SK-N-SH (cell line): ENCODE data around the gene LARP1. TPM values are rescaled to one million over a fixed set of nuclear protein-coding genes. Genes with fewer than 3 reads are reported as not detected.

ENCODE experiments used
- CTCF ChIA-PET: fragments of 300-600, 350-600 bp; formaldehyde crosslinking; extraction: SDS; loops from one replicate; lab custom pipeline; 2021; lab: Yijun Ruan, JAX
- POLR2A ChIA-PET: fragments of 350-600 bp; sonication (Branson Sonifier 250); formaldehyde crosslinking; extraction: SDS; loops from one replicate; lab custom pipeline; 2020; ENCODE audit warnings: antibody characterized with exemption, inconsistent platforms; lab: Yijun Ruan, JAX
- DNase-seq: peaks from one replicate; pipeline ENCODE4 v3.0.0; 2012
- H2AFZ ChIP-seq: fragments of 200-600 bp; sonication (generic); 2 replicates; pipeline ENCODE4 v1.8.1; 2016; ENCODE audit warnings: antibody characterized with exemption, mild to moderate bottlenecking, low read depth
- H3F3A ChIP-seq: fragments of 200-600 bp; sonication (generic); replicated peaks from 2 replicates; pipeline ENCODE3; 2016; ENCODE audit warnings: antibody characterized with exemption, mild to moderate bottlenecking; ENCODE audit not compliant: insufficient read depth
- H3K27ac ChIP-seq, 2 experiments: fragments of 200-500 bp in 1 of 2; fragments of 200-600 bp in 1 of 2; sonication (Bioruptor generic) in 1 of 2; sonication (generic), shearing (Covaris generic) in 1 of 2; 2 replicates each; pipeline versions ENCODE4 v1.5.1 to v1.6.1; 2014 to 2016; ENCODE audit warnings: low read depth in 2 of 2, inconsistent platforms in 1 of 2, low read length in 1 of 2, mild to moderate bottlenecking in 1 of 2, mixed read lengths in 1 of 2
- H3K27me3 ChIP-seq: fragments of 200-600 bp; sonication (generic), shearing (Covaris generic); 2 replicates; pipeline ENCODE4 v1.6.1; 2016; ENCODE audit warnings: mixed run types; ENCODE audit not compliant: insufficient read depth
- H3K36me3 ChIP-seq, 2 experiments: fragments of 200-500 bp in 1 of 2; fragments of 200-600 bp in 1 of 2; sonication (Bioruptor generic) in 1 of 2; sonication (generic) in 1 of 2; replicated peaks in 1 of 2; 2 replicates each; pipeline versions ENCODE3 to v1.5.1; 2014 to 2016; ENCODE audit warnings: low read length in 1 of 2, mild to moderate bottlenecking in 1 of 2; ENCODE audit not compliant: insufficient read depth in 2 of 2, control insufficient read depth in 1 of 2
- H3K4me1 ChIP-seq, 2 experiments: fragments of 200-500 bp in 1 of 2; fragments of 200-600 bp in 1 of 2; sonication (Bioruptor generic) in 1 of 2; sonication (generic), shearing (Covaris generic) in 1 of 2; 2 replicates each; pipeline versions ENCODE4 v1.5.1 to v1.6.1; 2014 to 2016; ENCODE audit warnings: low read depth in 1 of 2, low read length in 1 of 2, mixed run types in 1 of 2; ENCODE audit not compliant: insufficient read depth in 2 of 2, control insufficient read depth in 1 of 2
- H3K4me2 ChIP-seq: fragments of 200-600 bp; sonication (generic), shearing (Covaris generic); 2 replicates; pipeline ENCODE4 v1.6.1; 2017; ENCODE audit warnings: mixed run types
- H3K4me3 ChIP-seq, 2 experiments: fragments of 200-500 bp in 1 of 2; fragments of 200-600 bp in 1 of 2; sonication (Bioruptor generic) in 1 of 2; sonication (generic), shearing (Covaris generic) in 1 of 2; 2 replicates each; pipeline versions ENCODE4 v1.5.1 to v1.8.1; 2014 to 2016; ENCODE audit warnings: low read depth in 2 of 2, inconsistent platforms in 1 of 2, low read length in 1 of 2, mild to moderate bottlenecking in 1 of 2, mixed read lengths in 1 of 2, moderate library complexity in 1 of 2
- H3K79me2 ChIP-seq: fragments of 200-600 bp; sonication (generic); 2 replicates; pipeline ENCODE4 v1.8.1; 2017; ENCODE audit warnings: mild to moderate bottlenecking; ENCODE audit not compliant: insufficient read depth
- H3K9ac ChIP-seq: fragments of 200-600 bp; sonication (generic); 2 replicates; pipeline ENCODE4 v1.6.1; 2017; ENCODE audit warnings: mixed run types
- H3K9me2 ChIP-seq: fragments of 200-600 bp; sonication (generic); 2 replicates; pipeline ENCODE4 v1.6.1; 2017; ENCODE audit warnings: mixed run types
- H3K9me3 ChIP-seq: fragments of 200-600 bp; sonication (generic); 2 replicates; pipeline ENCODE4 v1.6.1; 2017; ENCODE audit warnings: mixed run types, mild to moderate bottlenecking, moderate library complexity
- H4K20me1 ChIP-seq: fragments of 200-600 bp; sonication (generic); 2 replicates; pipeline ENCODE4 v1.6.1; 2017; ENCODE audit warnings: mild to moderate bottlenecking, mixed run types; ENCODE audit not compliant: insufficient read depth
- CHD2 ChIP-seq: fragments of 150-350 bp; IDR thresholded peaks from 2 replicates; pipeline ENCODE4 v1.6.1; 2018; ENCODE audit warnings: low read length; ENCODE audit not compliant: partially characterized antibody
- EP300 ChIP-seq, 2 experiments: IDR thresholded peaks; 2 replicates each; pipeline versions ENCODE4 v1.4.0 to v1.6.1; 2012; ENCODE audit warnings: borderline replicate concordance in 1 of 2, low read depth in 1 of 2, low read length in 1 of 2
- EZH2phosphoT487 ChIP-seq: fragments of 200-600 bp; sonication (generic); IDR thresholded peaks from 2 replicates; pipeline ENCODE4 v1.6.1; 2017; ENCODE audit warnings: low read depth, mixed run types, mild to moderate bottlenecking, antibody characterized with exemption, moderate library complexity, borderline replicate concordance
- IRF3 ChIP-seq: fragments of 150-350 bp; IDR thresholded peaks from 2 replicates; pipeline ENCODE4 v1.6.1; 2016; ENCODE audit warnings: mild to moderate bottlenecking, low read depth, low read length
- MAX ChIP-seq: IDR thresholded peaks from 2 replicates; pipeline ENCODE4 v1.4.0; 2012; ENCODE audit warnings: low read depth
- MEF2A ChIP-seq: IDR thresholded peaks from 2 replicates; pipeline ENCODE4 v1.4.0; 2012; ENCODE audit warnings: low read depth, borderline replicate concordance
- POLR2AphosphoS5 ChIP-seq: IDR thresholded peaks from 2 replicates; pipeline ENCODE4 v1.6.1; 2012; ENCODE audit warnings: low read depth, low read length
- RAD21 ChIP-seq: IDR thresholded peaks from 2 replicates; pipeline ENCODE4 v1.6.1; 2012; ENCODE audit warnings: mild to moderate bottlenecking, low read length
- REST ChIP-seq: IDR thresholded peaks from 2 replicates; pipeline ENCODE4 v1.6.1; 2012; ENCODE audit warnings: mild to moderate bottlenecking, low read depth, low read length, moderate library complexity
- SMC3 ChIP-seq: IDR thresholded peaks from 2 replicates; pipeline ENCODE4 v1.6.1; 2012; ENCODE audit warnings: low read depth, low read length, improper control_type of control experiment
- TAF1 ChIP-seq: IDR thresholded peaks from 2 replicates; pipeline ENCODE4 v1.6.1; 2012; ENCODE audit warnings: low read depth, mild to moderate bottlenecking, low read length, moderate library complexity, borderline replicate concordance
- TEAD4 ChIP-seq: IDR thresholded peaks from 2 replicates; pipeline ENCODE4 v1.4.0; 2012; ENCODE audit warnings: mild to moderate bottlenecking, borderline replicate concordance; ENCODE audit not compliant: insufficient read depth
- USF2 ChIP-seq: fragments of 150-350 bp; IDR thresholded peaks from 2 replicates; pipeline ENCODE4 v1.6.1; 2017; ENCODE audit warnings: antibody characterized with exemption, low read length, low read depth, borderline replicate concordance
- ZBTB33 ChIP-seq: IDR thresholded peaks from 2 replicates; pipeline ENCODE4 v1.4.0; 2012; ENCODE audit warnings: low read depth, borderline replicate concordance
- WGBS: methylation state at CpG from one replicate; pipeline ENCODE4 v1.1.6; 2017; ENCODE audit warnings: low lambda C conversion rate; 5-methylcytosine and 5-hydroxymethylcytosine counted together
- polyA plus RNA-seq, 3 experiments: library from polyadenylated mRNA; depleted of rRNA; stranded (reverse); fragments of >200 nt; gene quantifications; 2 replicates each; pipeline ENCODE4 v1.2.3, GENCODE V29; 2012

LARP1 gene
- polyA plus RNA-seq, 1 of the 3 experiments (the other 2 are of a cell fraction): 57.4 TPM

GRCh38 chr5:154813158-154813557 is 58.0 kb downstream of the LARP1 start:
- no peaks in the 10 kb centered on the region; a peak in 1 of 4 replicates for H3K4me1 ChIP-seq
- TF ChIP-seq POLR2AphosphoS5: no peak
- H2AFZ ChIP-seq: no peak overlapping the region
- peaks cover 14% of the 10 kb centered on the region for H3K79me2 ChIP-seq
- no peak overlapping the region for H3K9ac ChIP-seq
- H3K9me2 ChIP-seq: no peaks in the 10 kb centered on the region
- H3F3A ChIP-seq: peaks cover 16% of the 10 kb centered on the region
- peaks cover 46 to 81% of the 10 kb centered on the region in 2 experiments for H3K36me3 ChIP-seq
- 96% methylated on average over 4 of the region's 4 CpGs for WGBS
- no peak overlapping the region for H3K4me2 ChIP-seq
- H3K4me3 ChIP-seq: no peak overlapping the region
- CTCF ChIA-PET: interaction anchor here (1.0 to 1.1 kb wide), 2 partner anchors 31 to 163 kb away, joined by 3 read pairs; no protein-coding TSS in a partner anchor
- H4K20me1 ChIP-seq: 0 out of 2 replicates have a peak, but pooled peaks cover 3% of the 10 kb centered on the region
- POLR2A ChIA-PET: no interaction called here
- no peak overlapping the region for H3K27ac ChIP-seq
- H3K27me3 ChIP-seq: no peaks in the 10 kb centered on the region
- DNase-seq: no peak
- H3K9me3 ChIP-seq: no peaks in the 10 kb centered on the region

- WGBS: 96% methylated on average over 10 of the region's 10 CpGs
- no peak overlapping the region for H3K4me2 ChIP-seq
- DNase-seq: no peak
- no peaks in the 10 kb centered on the region for H3K27me3 ChIP-seq
- no peaks in the 10 kb centered on the region; a peak in 1 of 4 replicates for H3K4me1 ChIP-seq
- TF ChIP-seq MEF2A (no peak), USF2 (no peak), REST (no peak), RAD21 (no peak), MAX (no peak), SMC3 (no peak), IRF3 (no peak), EZH2phosphoT487 (no peak), EP300 (IDR thresholded peaks at IDR 0.05; ENCODE audit: borderline replicate concordance in 1 of 2, low read depth in 1 of 2, low read length in 1 of 2) (no peak), TEAD4 (no peak), TAF1 (no peak), ZBTB33 (no peak), CHD2 (no peak)
- no peaks in the 10 kb centered on the region for H3K9me2 ChIP-seq
- no peak overlapping the region for H3K9ac ChIP-seq
- 0 out of 2 replicates have a peak, but pooled peaks cover 3% of the 10 kb centered on the region for H4K20me1 ChIP-seq
- peaks cover 14% of the 10 kb centered on the region for H3F3A ChIP-seq
- H3K9me3 ChIP-seq: no peaks in the 10 kb centered on the region
- CTCF ChIA-PET: interaction anchor here (1.0 kb wide), 2 partner anchors 21 to 31 kb away, joined by 3 read pairs; no protein-coding TSS in a partner anchor
- peaks cover 41 to 81% of the 10 kb centered on the region in 2 experiments for H3K36me3 ChIP-seq
- peaks cover 14% of the 10 kb centered on the region for H3K79me2 ChIP-seq
- no peak overlapping the region for H3K27ac ChIP-seq
- no peak overlapping the region for H2AFZ ChIP-seq
- POLR2A ChIA-PET: no interaction called here
- no peak overlapping the region for H3K4me3 ChIP-seq
Observed at GRCh38 chr5:154813736-154814135, 58.6 kb downstream of the LARP1 start.
